PC-3 (cell line): Measurements from ENCODE around the gene LRRC8E.

Experiments
- CTCF ChIP-seq: fragments of 300-600 bp; sonication (generic); conservative IDR thresholded peaks from 2 replicates; pipeline ENCODE4 v1.5.1; 2017; ENCODE audit warnings: antibody characterized with exemption, low read depth, mild to moderate bottlenecking, low read length
- EZH2 ChIP-seq: fragments of 300-600 bp; sonication (generic); IDR thresholded peaks from one replicate; pipeline ENCODE4 v1.6.1; 2017; ENCODE audit warnings: antibody characterized with exemption, mild to moderate bottlenecking, low read length; ENCODE audit not compliant: unreplicated experiment
- EZH2phosphoT487 ChIP-seq: fragments of 300-600 bp; sonication (generic); IDR thresholded peaks from 2 replicates; pipeline ENCODE4 v1.6.1; 2018; ENCODE audit warnings: mild to moderate bottlenecking, antibody characterized with exemption, low read length, borderline replicate concordance

GRCh38 chr19:7940841-7941240 is 52.5 kb downstream of the LRRC8E start:
- no peak for TF ChIP-seq CTCF
- TF ChIP-seq EZH2, result no peak
- no peak for TF ChIP-seq EZH2phosphoT487
